ENCODE measurements around the gene PHOSPHO2. TPM values are rescaled to one million over a fixed set of nuclear protein-coding genes. Genes with fewer than 3 reads are reported as not detected.

PHOSPHO2 gene
- polyA plus RNA-seq, 1 donor (not counting 4 experiments of a cell fraction or from before 2014, with no cell fraction given) = 2.9 TPM

DNA sequence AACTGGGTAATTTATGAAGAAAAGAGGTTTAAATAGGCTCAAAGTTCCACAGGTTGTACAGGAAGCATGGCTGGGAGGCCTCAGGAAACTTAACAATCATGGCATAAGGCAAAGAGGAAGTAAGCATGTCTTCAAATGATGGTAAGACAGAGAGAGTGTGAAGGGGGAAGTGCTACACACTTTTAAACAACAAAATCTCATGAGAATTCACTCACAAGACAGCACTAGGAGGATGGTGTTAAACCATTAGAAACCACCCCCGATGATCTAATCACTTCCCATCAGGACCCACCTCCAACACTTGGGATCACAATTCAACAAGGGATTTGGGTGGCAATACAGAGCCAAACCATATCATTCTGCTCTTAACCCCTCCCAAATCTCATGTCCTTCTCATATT, 34.9 kb upstream of the PHOSPHO2 start:
- Histone ChIP-seq H3K27ac (ENCODE audit: control insufficient read depth, insufficient read depth, low read length) (no peak overlapping the region), H3K36me3 (ENCODE audit: control insufficient read depth in 2 of 2, extremely low read depth in 1 of 2, insufficient read depth in 2 of 2, low read length in 2 of 2) (no peaks in the 10 kb centered on the region), H3K9ac (ENCODE audit: control insufficient read depth, extremely low read depth, insufficient read depth, low read length) (no peak overlapping the region), H3K4me3 (ENCODE audit: control insufficient read depth in 2 of 3, extremely low read depth in 1 of 3, insufficient read depth in 2 of 3, low read depth in 1 of 3, low read length in 3 of 3) (no peak overlapping the region), H3K9me3 (ENCODE audit: control insufficient read depth, low read depth, low read length) (no peaks in the 10 kb centered on the region), H3K4me2 (ENCODE audit: control insufficient read depth, extremely low read depth, insufficient read depth, low read depth, low read length) (no peak overlapping the region), H3K27me3 (ENCODE audit: control insufficient read depth, extremely low read depth, insufficient read depth, low read length) (peaks cover 3% of the 10 kb centered on the region), H3K4me1 (ENCODE audit: control insufficient read depth, extremely low read depth, insufficient read depth, low read length) (no peaks in the 10 kb centered on the region), H2AFZ (ENCODE audit: control insufficient read depth, low read length) (no peak overlapping the region), H3K9me1 (ENCODE audit: control insufficient read depth, extremely low read depth, insufficient read depth, low read length) (no peaks in the 10 kb centered on the region), H4K20me1 (ENCODE audit: control insufficient read depth, extremely low read depth, insufficient read depth, low read length) (no peaks in the 10 kb centered on the region), H3K79me2 (ENCODE audit: control insufficient read depth, insufficient read depth, low read length) (no peaks in the 10 kb centered on the region)
- TF ChIP-seq, protein P1, sequence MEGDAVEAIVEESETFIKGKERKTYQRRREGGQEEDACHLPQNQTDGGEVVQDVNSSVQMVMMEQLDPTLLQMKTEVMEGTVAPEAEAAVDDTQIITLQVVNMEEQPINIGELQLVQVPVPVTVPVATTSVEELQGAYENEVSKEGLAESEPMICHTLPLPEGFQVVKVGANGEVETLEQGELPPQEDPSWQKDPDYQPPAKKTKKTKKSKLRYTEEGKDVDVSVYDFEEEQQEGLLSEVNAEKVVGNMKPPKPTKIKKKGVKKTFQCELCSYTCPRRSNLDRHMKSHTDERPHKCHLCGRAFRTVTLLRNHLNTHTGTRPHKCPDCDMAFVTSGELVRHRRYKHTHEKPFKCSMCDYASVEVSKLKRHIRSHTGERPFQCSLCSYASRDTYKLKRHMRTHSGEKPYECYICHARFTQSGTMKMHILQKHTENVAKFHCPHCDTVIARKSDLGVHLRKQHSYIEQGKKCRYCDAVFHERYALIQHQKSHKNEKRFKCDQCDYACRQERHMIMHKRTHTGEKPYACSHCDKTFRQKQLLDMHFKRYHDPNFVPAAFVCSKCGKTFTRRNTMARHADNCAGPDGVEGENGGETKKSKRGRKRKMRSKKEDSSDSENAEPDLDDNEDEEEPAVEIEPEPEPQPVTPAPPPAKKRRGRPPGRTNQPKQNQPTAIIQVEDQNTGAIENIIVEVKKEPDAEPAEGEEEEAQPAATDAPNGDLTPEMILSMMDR (optimal IDR thresholded peaks at IDR 0.05 in 1 of 3, IDR thresholded peaks at IDR 0.05 in 1 of 3, conservative IDR thresholded peaks at IDR 0.05 in 1 of 3; ENCODE audit: extremely low read depth in 1 of 3, insufficient read depth in 2 of 3, low read length in 3 of 3) = no peak
- no peak for TF ChIP-seq EZH2 (IDR thresholded peaks at IDR 0.05; ENCODE audit: low read length)
- dilution Hi-C loops (cut with MboI; ENCODE audit: extremely low pct_ligation_motif_present, low sequenced_read_pairs) = no loop called here
- FAIRE-seq (no peak), DNase-seq (ENCODE audit: low read depth, low spot score) (no peak)

DNA sequence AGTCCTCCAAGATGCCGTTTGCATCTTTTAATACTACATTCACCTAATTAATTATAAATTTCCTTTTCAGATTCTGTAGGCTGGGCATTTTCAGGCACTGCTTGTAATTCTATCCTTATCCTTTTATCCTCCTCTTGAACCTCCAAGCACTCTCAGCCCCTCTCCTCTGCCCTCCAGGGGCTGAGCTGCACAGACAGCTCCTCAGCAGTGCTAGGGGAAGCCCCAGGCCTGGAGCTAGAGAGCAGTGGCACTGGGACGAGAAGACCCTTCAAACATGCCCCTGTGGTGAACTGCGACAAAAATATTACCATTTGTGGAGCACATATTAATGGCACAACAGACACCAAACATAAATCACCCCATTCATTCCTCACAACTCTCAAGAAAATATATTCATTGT, 33.0 kb upstream of the PHOSPHO2 start:
- no peaks in the 10 kb centered on the region for H3K36me3 ChIP-seq (ENCODE audit: control insufficient read depth in 2 of 2, extremely low read depth in 1 of 2, insufficient read depth in 2 of 2, low read length in 2 of 2)
- no peaks in the 10 kb centered on the region for H3K4me1 ChIP-seq (ENCODE audit: control insufficient read depth, extremely low read depth, insufficient read depth, low read length)
- H3K9ac ChIP-seq (ENCODE audit: control insufficient read depth, extremely low read depth, insufficient read depth, low read length) = no peak overlapping the region
- no peak overlapping the region for H2AFZ ChIP-seq (ENCODE audit: control insufficient read depth, low read length)
- H3K4me3 ChIP-seq (ENCODE audit: control insufficient read depth in 2 of 3, extremely low read depth in 1 of 3, insufficient read depth in 2 of 3, low read depth in 1 of 3, low read length in 3 of 3) = no peak overlapping the region
- no peak overlapping the region for H3K27ac ChIP-seq (ENCODE audit: control insufficient read depth, insufficient read depth, low read length)
- peaks cover 3% of the 10 kb centered on the region for H3K27me3 ChIP-seq (ENCODE audit: control insufficient read depth, extremely low read depth, insufficient read depth, low read length)
- no peaks in the 10 kb centered on the region for H4K20me1 ChIP-seq (ENCODE audit: control insufficient read depth, extremely low read depth, insufficient read depth, low read length)
- FAIRE-seq = no peak
- no peak overlapping the region for H3K4me2 ChIP-seq (ENCODE audit: control insufficient read depth, extremely low read depth, insufficient read depth, low read depth, low read length)
- H3K79me2 ChIP-seq (ENCODE audit: control insufficient read depth, insufficient read depth, low read length) = no peaks in the 10 kb centered on the region
- no peak for DNase-seq (ENCODE audit: low read depth, low spot score)
- dilution Hi-C loops (cut with MboI; ENCODE audit: extremely low pct_ligation_motif_present, low sequenced_read_pairs) = no loop called here
- no peaks in the 10 kb centered on the region for H3K9me3 ChIP-seq (ENCODE audit: control insufficient read depth, low read depth, low read length)
- H3K9me1 ChIP-seq (ENCODE audit: control insufficient read depth, extremely low read depth, insufficient read depth, low read length) = no peaks in the 10 kb centered on the region
- TF ChIP-seq, protein P1 (optimal IDR thresholded peaks at IDR 0.05 in 1 of 3, IDR thresholded peaks at IDR 0.05 in 1 of 3, conservative IDR thresholded peaks at IDR 0.05 in 1 of 3; ENCODE audit: extremely low read depth in 1 of 3, insufficient read depth in 2 of 3, low read length in 3 of 3) = no peak
- no peak for TF ChIP-seq EZH2 (IDR thresholded peaks at IDR 0.05; ENCODE audit: low read length)
